ENCODE measurements around the gene IL4I1.

GRCh38 chr19:49870309-49870901 is 26.3 kb downstream of the IL4I1 start:
- TF ChIP-seq EZH2phosphoT487 (IDR thresholded peaks at IDR 0.05; ENCODE audit: insufficient read depth, low read depth) (no peak), EZH2 (IDR thresholded peaks at IDR 0.05; ENCODE audit: insufficient read depth, poor library complexity, severe bottlenecking) (no peak)
